ENCODE measurements around the gene TMEM8B.

TMEM8B gene

DNA sequence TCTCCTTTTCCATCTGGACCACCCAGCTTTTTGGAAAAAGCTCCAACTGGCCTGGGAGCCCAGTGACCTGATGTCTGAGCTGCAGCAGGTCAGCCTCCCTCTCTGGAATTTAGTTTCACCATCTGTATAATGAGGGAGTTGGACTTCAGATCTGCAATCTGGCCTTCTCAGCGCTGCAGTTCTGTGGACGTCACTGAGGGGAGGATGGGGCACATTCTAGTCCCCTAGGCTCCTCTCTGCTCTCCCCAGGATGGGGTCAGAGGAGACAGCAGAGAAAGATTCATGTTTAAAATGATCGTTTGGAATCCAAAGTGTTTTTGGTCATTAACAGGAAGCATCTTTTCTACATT, 30.9 kb downstream of the TMEM8B start:
- H2BK120ac ChIP-seq (ENCODE audit: insufficient read depth, low read length, poor library complexity) = no peak overlapping the region
- no peak overlapping the region for H3K9ac ChIP-seq (ENCODE audit: low read length)
- DNase-seq = no peak
- H3K14ac ChIP-seq (ENCODE audit: low read length) = no peak overlapping the region
- H3K4me3 ChIP-seq (ENCODE audit: low read depth, low read length) = no peak overlapping the region
- H3K4me1 ChIP-seq (ENCODE audit: control insufficient read depth in 1 of 2, insufficient read depth in 2 of 2, low read length in 2 of 2) = no peaks in the 10 kb centered on the region
- no peaks in the 10 kb centered on the region for H3K79me2 ChIP-seq (ENCODE audit: control insufficient read depth, insufficient read depth, low read length, poor library complexity)
- no peak overlapping the region for H4K91ac ChIP-seq (ENCODE audit: low read depth, low read length)
- no peak overlapping the region for H4K8ac ChIP-seq (ENCODE audit: low read depth, low read length)
- H3K4ac ChIP-seq (ENCODE audit: low read depth, low read length) = no peak overlapping the region
- H3K9me3 ChIP-seq (ENCODE audit: insufficient read depth, low read depth, low read length) = peaks cover 2% of the 10 kb centered on the region
- no peak overlapping the region for H3K4me2 ChIP-seq (ENCODE audit: low read length)
- H2AK5ac ChIP-seq (ENCODE audit: low read length) = no peak overlapping the region
- no CpG with 5 or more reads among the region's 3 CpGs for WGBS (ENCODE audit: extremely low coverage, insufficient coverage, insufficient read length)
- H3K27ac ChIP-seq (ENCODE audit: low read depth, low read length) = no peak overlapping the region
- H3K36me3 ChIP-seq (ENCODE audit: control insufficient read depth in 1 of 2, insufficient read depth in 2 of 2, low read length in 2 of 2) = no peaks in the 10 kb centered on the region
- H3K27me3 ChIP-seq (ENCODE audit: insufficient read depth, low read length) = no peaks in the 10 kb centered on the region
- no peak overlapping the region for H2AFZ ChIP-seq (ENCODE audit: insufficient read depth, low read length, poor library complexity)
- H2BK12ac ChIP-seq (ENCODE audit: low read length) = no peak overlapping the region
- H3K23ac ChIP-seq (ENCODE audit: low read length) = no peak overlapping the region
- no peaks in the 10 kb centered on the region for H3K79me1 ChIP-seq (ENCODE audit: low read length)
- H3K18ac ChIP-seq (ENCODE audit: low read length) = no peak overlapping the region
- no peak overlapping the region for H4K12ac ChIP-seq (ENCODE audit: low read depth, low read length)
- H2BK5ac ChIP-seq (ENCODE audit: low read depth, low read length, poor library complexity) = no peak overlapping the region

DNA sequence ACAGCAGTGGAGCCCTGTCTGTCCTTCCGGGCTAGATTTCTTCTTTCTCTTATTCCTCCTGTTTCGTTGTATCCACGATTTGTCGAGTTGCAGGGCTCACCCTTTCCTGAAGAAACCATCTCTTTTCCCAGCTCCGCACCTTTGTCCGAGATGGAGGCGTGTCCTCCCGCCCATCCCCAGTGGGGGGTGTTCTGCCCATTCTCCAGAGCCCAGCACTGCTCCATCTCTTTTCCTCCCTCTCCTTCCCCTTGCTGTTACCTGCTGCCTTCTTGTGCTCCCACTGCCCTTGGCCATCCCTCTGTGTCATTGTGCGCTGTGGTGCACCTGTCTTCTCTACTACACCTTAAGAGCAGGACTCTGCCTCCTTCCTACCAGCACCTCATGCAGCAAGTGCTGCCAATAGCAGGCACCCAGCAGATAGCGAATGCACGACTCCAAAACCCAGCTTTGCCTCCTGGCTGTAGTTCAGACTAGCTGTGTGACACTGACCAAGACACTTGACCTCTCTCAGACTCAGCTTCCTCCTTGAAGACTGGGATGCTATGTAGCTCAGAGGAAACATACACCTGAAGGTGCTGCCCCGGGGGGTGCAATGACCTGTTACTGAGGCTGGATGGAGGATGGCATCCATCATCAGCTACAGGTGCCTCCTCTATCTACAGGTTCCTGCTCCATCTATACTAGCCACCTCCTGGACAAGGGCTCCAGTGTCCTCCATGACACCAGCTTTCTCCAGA, 32.3 kb downstream of the TMEM8B start:
- Histone ChIP-seq H4K91ac (ENCODE audit: low read depth, low read length) (no peak overlapping the region), H3K27ac (ENCODE audit: low read depth, low read length) (no peak overlapping the region), H3K4ac (ENCODE audit: low read depth, low read length) (no peak overlapping the region), H3K27me3 (ENCODE audit: insufficient read depth, low read length) (no peaks in the 10 kb centered on the region), H2AK5ac (ENCODE audit: low read length) (no peak overlapping the region), H3K79me1 (ENCODE audit: low read length) (no peaks in the 10 kb centered on the region), H3K4me3 (ENCODE audit: low read depth, low read length) (no peak overlapping the region), H3K9me3 (ENCODE audit: insufficient read depth, low read depth, low read length) (peaks cover 2% of the 10 kb centered on the region), H3K4me2 (ENCODE audit: low read length) (no peak overlapping the region), H3K23ac (ENCODE audit: low read length) (no peak overlapping the region), H2BK120ac (ENCODE audit: insufficient read depth, low read length, poor library complexity) (no peak overlapping the region), H4K12ac (ENCODE audit: low read depth, low read length) (no peak overlapping the region), H2AFZ (ENCODE audit: insufficient read depth, low read length, poor library complexity) (no peak overlapping the region), H2BK5ac (ENCODE audit: low read depth, low read length, poor library complexity) (no peak overlapping the region), H3K4me1 (ENCODE audit: control insufficient read depth in 1 of 2, insufficient read depth in 2 of 2, low read length in 2 of 2) (no peaks in the 10 kb centered on the region), H3K18ac (ENCODE audit: low read length) (no peak overlapping the region), H3K79me2 (ENCODE audit: control insufficient read depth, insufficient read depth, low read length, poor library complexity) (no peaks in the 10 kb centered on the region), H3K36me3 (ENCODE audit: control insufficient read depth in 1 of 2, insufficient read depth in 2 of 2, low read length in 2 of 2) (no peaks in the 10 kb centered on the region), H3K9ac (ENCODE audit: low read length) (no peak overlapping the region), H3K14ac (ENCODE audit: low read length) (no peak overlapping the region), H4K8ac (ENCODE audit: low read depth, low read length) (no peak overlapping the region), H2BK12ac (ENCODE audit: low read length) (no peak overlapping the region)
- DNase-seq = no peak
- no CpG with 5 or more reads among the region's 12 CpGs for WGBS (ENCODE audit: extremely low coverage, insufficient coverage, insufficient read length)

DNA sequence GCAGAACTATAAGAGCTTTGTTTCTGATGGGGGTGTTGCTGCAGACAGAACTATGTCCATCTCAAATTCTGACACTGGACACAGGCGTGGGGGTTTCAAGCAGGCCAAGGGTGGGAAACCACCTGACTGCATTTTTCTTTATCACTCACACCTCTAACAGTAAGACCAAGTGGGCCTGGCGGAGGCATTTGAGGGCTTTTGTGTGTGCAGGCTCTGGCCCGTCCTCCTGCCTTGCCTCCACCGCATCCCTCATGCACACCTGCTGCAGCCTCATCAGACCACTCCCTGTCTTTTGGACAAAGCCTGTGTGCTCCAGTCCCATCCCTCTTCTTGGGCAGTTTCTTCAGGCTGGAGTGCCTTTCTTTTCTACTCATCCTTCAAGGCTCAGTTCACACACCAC, 33.3 kb downstream of the TMEM8B start:
- Histone ChIP-seq H3K4me2 (ENCODE audit: low read length) (no peak overlapping the region), H2AFZ (ENCODE audit: insufficient read depth, low read length, poor library complexity) (no peak overlapping the region), H3K79me1 (ENCODE audit: low read length) (no peaks in the 10 kb centered on the region), H4K12ac (ENCODE audit: low read depth, low read length) (no peak overlapping the region), H3K14ac (ENCODE audit: low read length) (no peak overlapping the region), H2BK5ac (ENCODE audit: low read depth, low read length, poor library complexity) (no peak overlapping the region), H4K8ac (ENCODE audit: low read depth, low read length) (no peak overlapping the region), H3K9me3 (ENCODE audit: insufficient read depth, low read depth, low read length) (peaks cover 2% of the 10 kb centered on the region), H3K27ac (ENCODE audit: low read depth, low read length) (no peak overlapping the region), H3K4me3 (ENCODE audit: low read depth, low read length) (no peak overlapping the region), H3K36me3 (ENCODE audit: control insufficient read depth in 1 of 2, insufficient read depth in 2 of 2, low read length in 2 of 2) (no peaks in the 10 kb centered on the region), H3K79me2 (ENCODE audit: control insufficient read depth, insufficient read depth, low read length, poor library complexity) (no peaks in the 10 kb centered on the region), H3K4me1 (ENCODE audit: control insufficient read depth in 1 of 2, insufficient read depth in 2 of 2, low read length in 2 of 2) (no peaks in the 10 kb centered on the region), H3K23ac (ENCODE audit: low read length) (no peak overlapping the region), H2BK12ac (ENCODE audit: low read length) (no peak overlapping the region), H3K18ac (ENCODE audit: low read length) (no peak overlapping the region), H2BK120ac (ENCODE audit: insufficient read depth, low read length, poor library complexity) (no peak overlapping the region), H4K91ac (ENCODE audit: low read depth, low read length) (no peak overlapping the region), H2AK5ac (ENCODE audit: low read length) (no peak overlapping the region), H3K27me3 (ENCODE audit: insufficient read depth, low read length) (no peaks in the 10 kb centered on the region), H3K9ac (ENCODE audit: low read length) (no peak overlapping the region), H3K4ac (ENCODE audit: low read depth, low read length) (no peak overlapping the region)
- no CpG with 5 or more reads among the region's 4 CpGs for WGBS (ENCODE audit: extremely low coverage, insufficient coverage, insufficient read length)
- no peak for DNase-seq

DNA sequence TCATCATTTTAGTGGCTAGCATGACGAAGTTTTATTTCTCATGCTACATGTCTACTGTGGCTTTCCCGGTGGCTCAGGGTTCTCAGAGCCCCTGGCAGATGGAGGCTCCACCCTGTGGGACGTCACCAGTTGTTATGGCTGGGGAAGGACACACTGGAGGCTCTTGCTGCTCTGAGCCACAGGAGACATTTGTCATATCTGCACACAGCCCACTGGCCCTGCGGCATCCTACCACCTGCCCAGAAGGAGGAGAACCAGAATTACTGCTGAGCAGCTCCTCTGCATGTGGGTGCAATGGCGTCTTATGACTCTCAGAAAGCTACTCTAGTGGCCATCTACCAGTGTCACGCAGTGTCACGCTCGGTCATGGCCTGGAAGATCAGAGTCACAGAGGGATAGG, 34.6 kb downstream of the TMEM8B start:
- no peak overlapping the region for H2AFZ ChIP-seq (ENCODE audit: insufficient read depth, low read length, poor library complexity)
- H4K91ac ChIP-seq (ENCODE audit: low read depth, low read length) = no peak overlapping the region
- H3K4me3 ChIP-seq (ENCODE audit: low read depth, low read length) = no peak overlapping the region
- DNase-seq = no peak
- no peak overlapping the region for H3K23ac ChIP-seq (ENCODE audit: low read length)
- no peaks in the 10 kb centered on the region for H3K79me2 ChIP-seq (ENCODE audit: control insufficient read depth, insufficient read depth, low read length, poor library complexity)
- no peak overlapping the region for H3K4ac ChIP-seq (ENCODE audit: low read depth, low read length)
- no peak overlapping the region for H3K18ac ChIP-seq (ENCODE audit: low read length)
- no peaks in the 10 kb centered on the region for H3K79me1 ChIP-seq (ENCODE audit: low read length)
- H3K9ac ChIP-seq (ENCODE audit: low read length) = no peak overlapping the region
- H3K27me3 ChIP-seq (ENCODE audit: insufficient read depth, low read length) = no peaks in the 10 kb centered on the region
- H3K14ac ChIP-seq (ENCODE audit: low read length) = no peak overlapping the region
- no peak overlapping the region for H2AK5ac ChIP-seq (ENCODE audit: low read length)
- H3K4me2 ChIP-seq (ENCODE audit: low read length) = no peak overlapping the region
- H3K36me3 ChIP-seq (ENCODE audit: control insufficient read depth in 1 of 2, insufficient read depth in 2 of 2, low read length in 2 of 2) = no peaks in the 10 kb centered on the region
- no peak overlapping the region for H4K8ac ChIP-seq (ENCODE audit: low read depth, low read length)
- no peak overlapping the region for H2BK12ac ChIP-seq (ENCODE audit: low read length)
- H2BK5ac ChIP-seq (ENCODE audit: low read depth, low read length, poor library complexity) = no peak overlapping the region
- H4K12ac ChIP-seq (ENCODE audit: low read depth, low read length) = no peak overlapping the region
- no peaks in the 10 kb centered on the region for H3K4me1 ChIP-seq (ENCODE audit: control insufficient read depth in 1 of 2, insufficient read depth in 2 of 2, low read length in 2 of 2)
- peaks cover 2% of the 10 kb centered on the region for H3K9me3 ChIP-seq (ENCODE audit: insufficient read depth, low read depth, low read length)
- no peak overlapping the region for H3K27ac ChIP-seq (ENCODE audit: low read depth, low read length)
- H2BK120ac ChIP-seq (ENCODE audit: insufficient read depth, low read length, poor library complexity) = no peak overlapping the region
- no CpG with 5 or more reads among the region's 8 CpGs for WGBS (ENCODE audit: extremely low coverage, insufficient coverage, insufficient read length)

All from trophoblast cell (in vitro differentiated cells and primary cell).